NT2/D1 (cell line): ENCODE data around the gene CERCAM.

Experiments used
- SUZ12 ChIP-seq: IDR thresholded peaks from 2 replicates; pipeline ENCODE4 v1.6.1; 2011; ENCODE audit not compliant: insufficient read length, insufficient read depth; ENCODE audit errors: extremely low read depth
- YY1 ChIP-seq: IDR thresholded peaks from 2 replicates; pipeline ENCODE4 v1.6.1; 2011; ENCODE audit not compliant: insufficient read length, insufficient read depth
- ZNF274 ChIP-seq: IDR thresholded peaks from 2 replicates; pipeline ENCODE4 v1.6.1; 2011; ENCODE audit warnings: mild to moderate bottlenecking, low read depth, low read length

DNA sequence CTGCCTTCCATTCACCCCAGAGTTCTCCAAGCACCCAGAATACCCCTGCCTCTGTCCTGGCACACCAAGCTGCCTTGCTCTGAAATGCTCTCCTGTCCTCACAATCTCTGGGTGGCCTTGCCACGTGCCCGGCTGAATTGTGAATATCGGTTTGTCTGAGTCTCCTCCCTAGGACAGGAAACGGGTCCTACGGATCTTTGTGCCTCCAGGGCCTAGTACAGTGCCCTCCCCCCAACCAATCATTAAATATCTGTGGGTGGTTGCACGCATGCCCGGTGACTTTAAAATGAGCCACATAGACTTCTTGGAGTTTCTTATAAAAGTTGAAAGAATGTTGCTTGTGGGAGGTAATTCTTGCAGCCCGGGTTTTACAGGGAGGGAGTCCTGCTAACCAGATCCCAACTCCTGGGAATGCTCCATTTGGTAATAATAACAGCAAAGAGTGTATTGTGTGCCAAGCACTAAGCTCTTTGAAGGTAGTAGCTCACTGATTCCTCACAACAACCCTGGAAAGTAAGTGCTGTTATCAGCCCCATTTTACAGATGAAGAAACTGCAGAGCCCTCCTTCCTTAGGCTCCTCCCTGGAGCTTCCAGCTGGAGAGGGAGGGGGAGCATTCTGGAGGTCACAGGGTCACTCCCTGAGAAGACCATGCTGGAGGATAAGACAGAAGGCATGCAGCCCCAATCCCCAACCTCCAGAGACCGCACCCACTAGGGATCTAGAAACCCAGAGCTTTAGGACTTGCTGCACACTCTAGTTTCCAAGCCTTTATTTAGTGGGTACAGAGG is 26.1 kb upstream of the CERCAM start:
- TF ChIP-seq ZNF274 (no peak), YY1 (no peak), SUZ12 (no peak)
